ENCODE measurements around the gene NDNF. TPM values are rescaled to one million over a fixed set of nuclear protein-coding genes. Genes with fewer than 3 reads are reported as not detected.

NDNF gene
- total RNA-seq, 1 experiment from 2014 or later: 2.4 TPM

DNA sequence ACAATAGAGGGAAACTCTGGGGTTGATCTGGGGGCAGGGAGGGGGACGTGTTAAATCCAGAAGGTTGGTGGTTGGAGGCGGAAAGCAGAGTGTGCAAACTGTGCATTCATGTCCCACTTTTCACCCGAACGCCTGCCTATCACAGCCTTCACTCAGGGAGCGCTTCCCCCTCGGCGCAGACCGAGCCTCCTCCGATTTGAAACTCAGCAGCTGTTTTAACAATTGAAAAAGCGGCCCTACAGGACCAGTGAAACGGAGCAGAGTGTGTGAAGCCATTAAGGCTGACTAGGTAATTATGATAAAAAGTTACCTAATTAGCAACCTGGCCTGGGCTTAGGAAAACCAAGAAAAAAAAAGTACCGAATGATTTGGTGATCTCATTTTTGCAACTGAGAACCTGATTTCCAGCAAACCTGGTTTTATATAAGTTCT is 685 bp upstream of the NDNF start:
- ChIA-PET POLR2A (no interaction called here), CTCF (interaction anchor here (1.0 to 1.1 kb wide), 3 partner anchors 51 to 119 kb away, joined by 3 to 4 read pairs (median 3); no protein-coding TSS in a partner anchor)
- Mint-ChIP-seq H3K4me1 (peaks cover 36% of the 10 kb centered on the region), H3K4me3 (peak overlapping the region; percentile 88), H3K9me3 (no peaks in the 10 kb centered on the region), H3K36me3 (no peaks in the 10 kb centered on the region), H3K27me3 (ENCODE audit: low read depth) (peaks cover 53% of the 10 kb centered on the region), H3K27ac (no peak overlapping the region)
- peak; percentile 27 for DNase-seq (ENCODE audit: low spot score)
- peak; percentile 5 for ATAC-seq
- TF ChIP-seq, protein P1, sequence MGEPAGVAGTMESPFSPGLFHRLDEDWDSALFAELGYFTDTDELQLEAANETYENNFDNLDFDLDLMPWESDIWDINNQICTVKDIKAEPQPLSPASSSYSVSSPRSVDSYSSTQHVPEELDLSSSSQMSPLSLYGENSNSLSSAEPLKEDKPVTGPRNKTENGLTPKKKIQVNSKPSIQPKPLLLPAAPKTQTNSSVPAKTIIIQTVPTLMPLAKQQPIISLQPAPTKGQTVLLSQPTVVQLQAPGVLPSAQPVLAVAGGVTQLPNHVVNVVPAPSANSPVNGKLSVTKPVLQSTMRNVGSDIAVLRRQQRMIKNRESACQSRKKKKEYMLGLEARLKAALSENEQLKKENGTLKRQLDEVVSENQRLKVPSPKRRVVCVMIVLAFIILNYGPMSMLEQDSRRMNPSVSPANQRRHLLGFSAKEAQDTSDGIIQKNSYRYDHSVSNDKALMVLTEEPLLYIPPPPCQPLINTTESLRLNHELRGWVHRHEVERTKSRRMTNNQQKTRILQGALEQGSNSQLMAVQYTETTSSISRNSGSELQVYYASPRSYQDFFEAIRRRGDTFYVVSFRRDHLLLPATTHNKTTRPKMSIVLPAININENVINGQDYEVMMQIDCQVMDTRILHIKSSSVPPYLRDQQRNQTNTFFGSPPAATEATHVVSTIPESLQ (CRISPR knock-in tag; IDR thresholded peaks at IDR 0.05): no peak
- TF ChIP-seq, protein P2, sequence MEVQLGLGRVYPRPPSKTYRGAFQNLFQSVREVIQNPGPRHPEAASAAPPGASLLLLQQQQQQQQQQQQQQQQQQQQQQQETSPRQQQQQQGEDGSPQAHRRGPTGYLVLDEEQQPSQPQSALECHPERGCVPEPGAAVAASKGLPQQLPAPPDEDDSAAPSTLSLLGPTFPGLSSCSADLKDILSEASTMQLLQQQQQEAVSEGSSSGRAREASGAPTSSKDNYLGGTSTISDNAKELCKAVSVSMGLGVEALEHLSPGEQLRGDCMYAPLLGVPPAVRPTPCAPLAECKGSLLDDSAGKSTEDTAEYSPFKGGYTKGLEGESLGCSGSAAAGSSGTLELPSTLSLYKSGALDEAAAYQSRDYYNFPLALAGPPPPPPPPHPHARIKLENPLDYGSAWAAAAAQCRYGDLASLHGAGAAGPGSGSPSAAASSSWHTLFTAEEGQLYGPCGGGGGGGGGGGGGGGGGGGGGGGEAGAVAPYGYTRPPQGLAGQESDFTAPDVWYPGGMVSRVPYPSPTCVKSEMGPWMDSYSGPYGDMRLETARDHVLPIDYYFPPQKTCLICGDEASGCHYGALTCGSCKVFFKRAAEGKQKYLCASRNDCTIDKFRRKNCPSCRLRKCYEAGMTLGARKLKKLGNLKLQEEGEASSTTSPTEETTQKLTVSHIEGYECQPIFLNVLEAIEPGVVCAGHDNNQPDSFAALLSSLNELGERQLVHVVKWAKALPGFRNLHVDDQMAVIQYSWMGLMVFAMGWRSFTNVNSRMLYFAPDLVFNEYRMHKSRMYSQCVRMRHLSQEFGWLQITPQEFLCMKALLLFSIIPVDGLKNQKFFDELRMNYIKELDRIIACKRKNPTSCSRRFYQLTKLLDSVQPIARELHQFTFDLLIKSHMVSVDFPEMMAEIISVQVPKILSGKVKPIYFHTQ (CRISPR knock-in tag; IDR thresholded peaks at IDR 0.05): no peak
- TF ChIP-seq KAT7 (CRISPR knock-in tag; IDR thresholded peaks at IDR 0.05; ENCODE audit: borderline replicate concordance): no peak
- TF ChIP-seq, protein P3, sequence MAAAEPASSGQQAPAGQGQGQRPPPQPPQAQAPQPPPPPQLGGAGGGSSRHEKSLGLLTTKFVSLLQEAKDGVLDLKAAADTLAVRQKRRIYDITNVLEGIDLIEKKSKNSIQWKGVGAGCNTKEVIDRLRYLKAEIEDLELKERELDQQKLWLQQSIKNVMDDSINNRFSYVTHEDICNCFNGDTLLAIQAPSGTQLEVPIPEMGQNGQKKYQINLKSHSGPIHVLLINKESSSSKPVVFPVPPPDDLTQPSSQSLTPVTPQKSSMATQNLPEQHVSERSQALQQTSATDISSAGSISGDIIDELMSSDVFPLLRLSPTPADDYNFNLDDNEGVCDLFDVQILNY (CRISPR knock-in tag; IDR thresholded peaks at IDR 0.05): no peak
- no peak for TF ChIP-seq ZNF671 (CRISPR knock-in tag; IDR thresholded peaks at IDR 0.05)
- TF ChIP-seq, protein P4, sequence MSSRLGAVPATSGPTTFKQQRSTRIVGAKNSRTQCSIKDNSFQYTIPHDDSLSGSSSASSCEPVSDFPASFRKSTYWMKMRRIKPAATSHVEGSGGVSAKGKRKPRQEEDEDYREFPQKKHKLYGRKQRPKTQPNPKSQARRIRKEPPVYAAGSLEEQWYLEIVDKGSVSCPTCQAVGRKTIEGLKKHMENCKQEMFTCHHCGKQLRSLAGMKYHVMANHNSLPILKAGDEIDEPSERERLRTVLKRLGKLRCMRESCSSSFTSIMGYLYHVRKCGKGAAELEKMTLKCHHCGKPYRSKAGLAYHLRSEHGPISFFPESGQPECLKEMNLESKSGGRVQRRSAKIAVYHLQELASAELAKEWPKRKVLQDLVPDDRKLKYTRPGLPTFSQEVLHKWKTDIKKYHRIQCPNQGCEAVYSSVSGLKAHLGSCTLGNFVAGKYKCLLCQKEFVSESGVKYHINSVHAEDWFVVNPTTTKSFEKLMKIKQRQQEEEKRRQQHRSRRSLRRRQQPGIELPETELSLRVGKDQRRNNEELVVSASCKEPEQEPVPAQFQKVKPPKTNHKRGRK (CRISPR knock-in tag; IDR thresholded peaks at IDR 0.05; ENCODE audit: borderline replicate concordance): no peak

DNA sequence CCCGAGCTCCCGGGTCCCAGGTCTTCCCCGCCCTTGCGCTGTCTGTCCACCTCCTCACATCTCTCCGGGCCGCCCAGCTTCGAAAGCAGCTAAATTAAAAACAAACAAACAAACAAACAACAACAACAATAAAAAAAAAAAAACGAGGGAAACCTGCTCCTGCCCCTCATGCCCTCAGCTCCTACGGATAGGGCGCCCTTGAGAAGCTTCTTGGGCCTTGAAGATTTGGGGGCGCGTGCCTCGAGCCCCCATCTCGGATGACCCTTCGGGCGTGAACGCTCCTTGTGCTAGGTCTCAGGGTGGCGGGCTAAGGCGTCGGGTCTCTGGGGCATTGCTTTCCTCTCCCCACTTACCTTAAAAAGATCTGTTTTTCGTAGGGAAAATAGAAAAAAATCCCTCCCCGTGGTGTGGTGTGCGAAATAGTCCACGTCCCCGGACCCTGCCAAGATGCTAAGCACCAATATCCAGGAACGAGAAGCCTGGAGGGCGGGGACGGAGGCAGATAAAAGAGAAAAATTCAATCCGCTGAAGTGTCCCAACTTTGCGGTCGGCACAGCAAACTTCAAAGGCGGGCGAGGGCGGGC is 603 bp downstream of the NDNF start:
- ATAC-seq: no peak
- Mint-ChIP-seq H3K4me1 (peaks cover 29% of the 10 kb centered on the region), H3K36me3 (no peaks in the 10 kb centered on the region), H3K27ac (no peak overlapping the region), H3K4me3 (peak overlapping the region; percentile 72), H3K27me3 (ENCODE audit: low read depth) (peaks cover 53% of the 10 kb centered on the region), H3K9me3 (no peaks in the 10 kb centered on the region)
- POLR2A ChIA-PET: no interaction called here
- no peak for DNase-seq (ENCODE audit: low spot score)
- TF ChIP-seq ZNF423 (CRISPR knock-in tag; IDR thresholded peaks at IDR 0.05): no peak
- TF ChIP-seq, protein P5, sequence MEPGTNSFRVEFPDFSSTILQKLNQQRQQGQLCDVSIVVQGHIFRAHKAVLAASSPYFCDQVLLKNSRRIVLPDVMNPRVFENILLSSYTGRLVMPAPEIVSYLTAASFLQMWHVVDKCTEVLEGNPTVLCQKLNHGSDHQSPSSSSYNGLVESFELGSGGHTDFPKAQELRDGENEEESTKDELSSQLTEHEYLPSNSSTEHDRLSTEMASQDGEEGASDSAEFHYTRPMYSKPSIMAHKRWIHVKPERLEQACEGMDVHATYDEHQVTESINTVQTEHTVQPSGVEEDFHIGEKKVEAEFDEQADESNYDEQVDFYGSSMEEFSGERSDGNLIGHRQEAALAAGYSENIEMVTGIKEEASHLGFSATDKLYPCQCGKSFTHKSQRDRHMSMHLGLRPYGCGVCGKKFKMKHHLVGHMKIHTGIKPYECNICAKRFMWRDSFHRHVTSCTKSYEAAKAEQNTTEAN (CRISPR knock-in tag; IDR thresholded peaks at IDR 0.05): no peak
- TF ChIP-seq, protein P6, sequence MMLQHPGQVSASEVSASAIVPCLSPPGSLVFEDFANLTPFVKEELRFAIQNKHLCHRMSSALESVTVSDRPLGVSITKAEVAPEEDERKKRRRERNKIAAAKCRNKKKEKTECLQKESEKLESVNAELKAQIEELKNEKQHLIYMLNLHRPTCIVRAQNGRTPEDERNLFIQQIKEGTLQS (CRISPR knock-in tag; conservative IDR thresholded peaks at IDR 0.05): no peak
- TF ChIP-seq, protein P7, sequence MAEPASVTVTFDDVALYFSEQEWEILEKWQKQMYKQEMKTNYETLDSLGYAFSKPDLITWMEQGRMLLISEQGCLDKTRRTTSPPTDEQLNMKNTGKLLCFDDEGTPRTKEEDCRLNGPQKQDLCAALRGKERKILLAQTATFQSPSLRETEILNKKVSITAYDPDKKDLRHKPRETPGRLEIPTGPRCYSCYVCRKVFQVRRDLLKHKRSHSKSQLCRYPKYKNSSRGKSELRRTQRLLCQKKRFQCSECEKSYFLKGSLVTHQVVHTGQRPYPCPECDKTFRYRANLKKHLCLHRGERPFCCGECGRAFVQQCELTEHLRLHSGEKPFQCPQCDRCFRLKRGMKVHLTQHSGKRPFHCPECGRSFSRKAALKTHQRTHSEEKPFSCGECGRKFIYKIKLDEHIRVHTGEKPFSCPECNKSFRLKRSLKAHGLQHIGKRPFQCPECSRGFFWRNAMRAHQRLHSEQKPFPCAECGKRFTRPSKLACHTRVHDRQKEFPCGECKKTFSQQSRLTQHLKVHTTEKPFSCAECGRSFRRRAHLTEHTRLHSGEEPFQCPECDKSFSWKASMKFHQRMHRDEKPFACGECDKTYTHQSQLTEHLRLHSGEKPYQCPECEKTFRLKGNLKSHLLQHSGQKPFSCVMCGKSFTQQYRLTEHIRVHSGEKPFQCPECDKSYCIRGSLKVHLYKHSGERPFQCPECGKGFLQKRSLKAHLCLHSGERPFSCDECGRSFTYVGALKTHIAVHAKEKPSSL (CRISPR knock-in tag; conservative IDR thresholded peaks at IDR 0.05): no peak
- CTCF ChIA-PET: interaction anchor here (0.6 to 1.5 kb wide), 10 partner anchors 14 to 352 kb away, joined by 3 to 11 read pairs (median 4); partner anchors contain the start of gene PRDM5

Data from WTC11 (cell line).